PC-3 (cell line): ENCODE measurements around the gene PRR5L. TPM values are rescaled to one million over a fixed set of nuclear protein-coding genes. Genes with fewer than 3 reads are reported as not detected.

ENCODE experiments used
- ATAC-seq: fragments of 200-7000 bp; cut with Tn5 transposase; 2 replicates; pipeline ENCODE4 v1.9.1; 2020; ENCODE audit warnings: mild to moderate bottlenecking, moderate library complexity
- BruUV-seq: library from RNA; stranded (reverse); fragments of 400-500 nt; replicated peaks from 2 replicates; lab custom pipeline; 2021; lab: Mats Ljungman, UMichigan
- CTCF ChIA-PET: fragments of 300-600 bp; sonication (Branson Sonifier 250); formaldehyde crosslinking; loops from one replicate; lab custom pipeline; 2022; ENCODE audit warnings: antibody characterized with exemption; lab: Charles Lee
- POLR2A ChIA-PET: fragments of 300-600 bp; sonication (Branson Sonifier 250); formaldehyde crosslinking; loops from one replicate; lab custom pipeline; 2022; ENCODE audit warnings: antibody characterized with exemption; ENCODE audit not compliant: unreplicated experiment; lab: Charles Lee
- DNase-seq: peaks from one replicate; pipeline ENCODE4 v3.0.0-alpha.2; 2015
- H2AFZ ChIP-seq: fragments of 300-600 bp; sonication (generic); 2 replicates; pipeline ENCODE4 v1.6.0; 2016; ENCODE audit warnings: antibody characterized with exemption, low read length
- H3F3A ChIP-seq: fragments of 300-600 bp; sonication (generic); one replicate; pipeline ENCODE4 v1.6.0; 2017; ENCODE audit warnings: antibody characterized with exemption, low read length, control low read depth, mild to moderate bottlenecking; ENCODE audit not compliant: unreplicated experiment
- H3K27ac ChIP-seq: fragments of 300-600 bp; sonication (generic); 2 replicates; pipeline ENCODE4 v1.5.1; 2016; ENCODE audit warnings: mild to moderate bottlenecking, low read length
- H3K27me3 ChIP-seq: fragments of 300-600 bp; sonication (generic); 2 replicates; pipeline ENCODE4 v1.6.1; 2016; ENCODE audit warnings: low read length, mixed read lengths
- H3K36me3 ChIP-seq: fragments of 300-600 bp; sonication (generic); 2 replicates; pipeline ENCODE4 v1.6.1; 2016; ENCODE audit warnings: low read depth, mixed run types, low read length, mixed read lengths
- H3K4me1 ChIP-seq: fragments of 300-600 bp; sonication (generic); 2 replicates; pipeline ENCODE4 v1.5.1; 2016; ENCODE audit warnings: low read length; ENCODE audit not compliant: insufficient read depth
- H3K4me2 ChIP-seq: fragments of 300-600 bp; sonication (generic); 2 replicates; pipeline ENCODE4 v1.6.0; 2016; ENCODE audit warnings: low read length
- H3K4me3 ChIP-seq: fragments of 300-600 bp; sonication (generic); 2 replicates; pipeline ENCODE4 v1.5.1; 2016; ENCODE audit warnings: mild to moderate bottlenecking, low read length, mixed read lengths
- H3K79me2 ChIP-seq: fragments of 300-600 bp; sonication (generic); 2 replicates; pipeline ENCODE4 v1.6.1; 2017; ENCODE audit warnings: low read length, mixed read lengths
- H3K9ac ChIP-seq: fragments of 300-600 bp; sonication (generic); 2 replicates; pipeline ENCODE4 v1.6.0; 2016; ENCODE audit warnings: mild to moderate bottlenecking, low read length
- H3K9me2 ChIP-seq: fragments of 300-600 bp; sonication (generic); replicated peaks from 2 replicates; pipeline ENCODE4 v1.6.1; 2016; ENCODE audit warnings: mixed run types, low read length, mixed read lengths
- H3K9me3 ChIP-seq: fragments of 300-600 bp; sonication (generic); 2 replicates; pipeline ENCODE4 v1.6.1; 2016; ENCODE audit warnings: low read length, mixed read lengths
- H4K20me1 ChIP-seq: fragments of 300-600 bp; sonication (generic); 2 replicates; pipeline ENCODE4 v1.6.1; 2016; ENCODE audit warnings: low read length, mixed read lengths
- CTCF ChIP-seq: fragments of 300-600 bp; sonication (generic); conservative IDR thresholded peaks from 2 replicates; pipeline ENCODE4 v1.5.1; 2017; ENCODE audit warnings: antibody characterized with exemption, low read depth, mild to moderate bottlenecking, low read length
- EZH2 ChIP-seq: fragments of 300-600 bp; sonication (generic); IDR thresholded peaks from one replicate; pipeline ENCODE4 v1.6.1; 2017; ENCODE audit warnings: antibody characterized with exemption, mild to moderate bottlenecking, low read length; ENCODE audit not compliant: unreplicated experiment
- EZH2phosphoT487 ChIP-seq: fragments of 300-600 bp; sonication (generic); IDR thresholded peaks from 2 replicates; pipeline ENCODE4 v1.6.1; 2018; ENCODE audit warnings: mild to moderate bottlenecking, antibody characterized with exemption, low read length, borderline replicate concordance
- intact Hi-C: fragments of 100-400 bp; cut with micrococcal nuclease; formaldehyde crosslinking; loops from 2 replicates; pipeline ENCODE4 v1.9.0; 2023
- total RNA-seq: library from RNA; depleted of rRNA; stranded (reverse); fragments of >200 nt; gene quantifications from 2 replicates; pipeline ENCODE4 v1.2.3, GENCODE V29; 2014

Gene PRR5L
- total RNA-seq, 1 experiment from 2014 or later = 4.7 TPM

- Histone ChIP-seq H3K9me2 (no peaks in the 10 kb centered on the region), H3K79me2 (no peaks in the 10 kb centered on the region), H2AFZ (no peak overlapping the region), H3K27me3 (no peaks in the 10 kb centered on the region), H4K20me1 (no peaks in the 10 kb centered on the region), H3K27ac (no peak overlapping the region), H3K36me3 (no peaks in the 10 kb centered on the region), H3K4me3 (no peak overlapping the region), H3F3A (no peaks in the 10 kb centered on the region), H3K9ac (no peak overlapping the region), H3K9me3 (no peaks in the 10 kb centered on the region), H3K4me1 (0 out of 2 replicates have a peak, but pooled peaks cover under 1% of the 10 kb centered on the region), H3K4me2 (no peak overlapping the region)
- no peak for ATAC-seq
- no TSS peak for BruUV-seq
- TF ChIP-seq EZH2phosphoT487 (no peak), CTCF (no peak), EZH2 (no peak)
- intact Hi-C loops = no loop called here
- DNase-seq = no peak
- POLR2A ChIA-PET = no interaction called here
- CTCF ChIA-PET = no interaction called here
Measured at GRCh38 chr11:36379653-36380052, 83.6 kb downstream of the PRR5L start.

- Histone ChIP-seq H3K4me3 (no peak overlapping the region), H3K9me2 (no peaks in the 10 kb centered on the region), H3K4me2 (no peak overlapping the region), H3F3A (no peaks in the 10 kb centered on the region), H2AFZ (no peak overlapping the region), H3K4me1 (peaks cover 8% of the 10 kb centered on the region), H3K79me2 (no peaks in the 10 kb centered on the region), H3K27me3 (no peaks in the 10 kb centered on the region), H4K20me1 (no peaks in the 10 kb centered on the region), H3K36me3 (no peaks in the 10 kb centered on the region), H3K9ac (no peak overlapping the region), H3K27ac (no peak overlapping the region), H3K9me3 (no peaks in the 10 kb centered on the region)
- ATAC-seq (no peak), DNase-seq (no peak)
- POLR2A ChIA-PET = no interaction called here
- intact Hi-C loops = no loop called here
- no peak for TF ChIP-seq EZH2phosphoT487
- TF ChIP-seq EZH2 = no peak
- TF ChIP-seq CTCF = no peak
- CTCF ChIA-PET = no interaction called here
- BruUV-seq = no TSS peak
Measured at GRCh38 chr11:36380296-36381014, 84.4 kb downstream of the PRR5L start.

- no peak overlapping the region for H3K27ac ChIP-seq
- ChIA-PET POLR2A (no interaction called here), CTCF (no interaction called here)
- no TSS peak for BruUV-seq
- H3K4me3 ChIP-seq = no peak overlapping the region
- H3K9me2 ChIP-seq = no peaks in the 10 kb centered on the region
- no peak overlapping the region for H2AFZ ChIP-seq
- no peaks in the 10 kb centered on the region for H3K27me3 ChIP-seq
- H3K36me3 ChIP-seq = no peaks in the 10 kb centered on the region
- H3K79me2 ChIP-seq = no peaks in the 10 kb centered on the region
- no peak overlapping the region for H3K4me2 ChIP-seq
- TF ChIP-seq CTCF (no peak), EZH2 (no peak), EZH2phosphoT487 (no peak)
- no peak for DNase-seq
- no peak overlapping the region for H3K9ac ChIP-seq
- no peaks in the 10 kb centered on the region for H3K9me3 ChIP-seq
- H4K20me1 ChIP-seq = no peaks in the 10 kb centered on the region
- ATAC-seq = no peak
- intact Hi-C loops = no loop called here
- no peaks in the 10 kb centered on the region for H3F3A ChIP-seq
- H3K4me1 ChIP-seq = peaks cover 12% of the 10 kb centered on the region
Measured at GRCh38 chr11:36381015-36381360, 84.9 kb downstream of the PRR5L start.
